Activated T-helper 1 cell treated with anti-CD3 and anti-CD28 coated beads, Interleukin-12 subunit alpha, Interleukin-12 subunit beta, Interleukin-2, Interleukin-4 antibody, amounts not matched to agents 30 ng/mL and 10 ng/mL and 1 ng/mL, durations not matched to agents 14 hours and 24 hours and 36 hours (primary cell): ENCODE data around the gene ATP8B3. TPM values are rescaled to one million over a fixed set of nuclear protein-coding genes. Genes with fewer than 3 reads are reported as not detected.

Experiments used
- DNase-seq: peaks from one replicate; pipeline ENCODE4 v3.0.0; 2021; ENCODE audit warnings: low spot score
- H3K27ac Mint-ChIP-seq: one replicate; pipeline ENCODE4 v1.8.0; 2021; ENCODE audit warnings: mild to moderate bottlenecking, mixed read lengths
- H3K27me3 Mint-ChIP-seq: one replicate; pipeline ENCODE4 v1.8.0; 2022; ENCODE audit warnings: mild to moderate bottlenecking, moderate library complexity, mixed read lengths; ENCODE audit not compliant: insufficient read depth
- H3K36me3 Mint-ChIP-seq: one replicate; pipeline ENCODE4 v1.8.0; 2021; ENCODE audit warnings: low read depth, mixed read lengths
- H3K4me1 Mint-ChIP-seq: one replicate; pipeline ENCODE4 v1.8.0; 2021; ENCODE audit warnings: low read depth, mixed read lengths
- H3K4me3 Mint-ChIP-seq: one replicate; pipeline ENCODE4 v1.8.0; 2021; ENCODE audit warnings: mild to moderate bottlenecking, moderate library complexity, mixed read lengths
- H3K9me3 Mint-ChIP-seq: one replicate; pipeline ENCODE4 v1.8.0; 2021; ENCODE audit warnings: mixed read lengths
- intact Hi-C: fragments of 100-400 bp; cut with micrococcal nuclease; formaldehyde crosslinking; loops from one replicate; pipeline ENCODE4 v1.15.1; 2024
- total RNA-seq: library from RNA; stranded (reverse); gene quantifications from 2 replicates; pipeline ENCODE4 v1.2.3, GENCODE V29; 2022

The ATP8B3 gene
- total RNA-seq, 1 donor from 2014 or later: 5.0 TPM

GRCh38 chr19:1826557-1827521, 14.8 kb upstream of the ATP8B3 start:
- H3K27ac Mint-ChIP-seq: no peak overlapping the region
- H3K9me3 Mint-ChIP-seq: no peaks in the 10 kb centered on the region
- H3K36me3 Mint-ChIP-seq: peaks cover 7% of the 10 kb centered on the region
- DNase-seq: no peak
- no peaks in the 10 kb centered on the region for H3K4me1 Mint-ChIP-seq
- intact Hi-C loops: loop anchor here (1.0 kb wide), 1 partner anchor 15 kb away; the partner anchor contains the start of gene ATP8B3
- no peaks in the 10 kb centered on the region for H3K27me3 Mint-ChIP-seq
- H3K4me3 Mint-ChIP-seq: no peak overlapping the region

GRCh38 chr19:1825909-1826556, 14.0 kb upstream of the ATP8B3 start:
- H3K27ac Mint-ChIP-seq: no peak overlapping the region

GRCh38 chr19:1824252-1824622, 12.2 kb upstream of the ATP8B3 start:
- no peak overlapping the region for H3K27ac Mint-ChIP-seq
- intact Hi-C loops: no loop called here
- H3K4me3 Mint-ChIP-seq: no peak overlapping the region
- no peaks in the 10 kb centered on the region for H3K27me3 Mint-ChIP-seq
- peaks cover 9% of the 10 kb centered on the region for H3K36me3 Mint-ChIP-seq
- no peaks in the 10 kb centered on the region for H3K9me3 Mint-ChIP-seq
- no peak for DNase-seq
- H3K4me1 Mint-ChIP-seq: no peaks in the 10 kb centered on the region

More at GRCh38 chr19:1825909-1826556, 14.0 kb upstream of the ATP8B3 start:
- no peaks in the 10 kb centered on the region for H3K9me3 Mint-ChIP-seq
- no peak overlapping the region for H3K4me3 Mint-ChIP-seq
- H3K4me1 Mint-ChIP-seq: no peaks in the 10 kb centered on the region
- peaks cover 9% of the 10 kb centered on the region for H3K36me3 Mint-ChIP-seq
- intact Hi-C loops: loop anchor here (1.0 kb wide), 1 partner anchor 14 kb away; the partner anchor contains the start of gene ATP8B3
- no peaks in the 10 kb centered on the region for H3K27me3 Mint-ChIP-seq
- DNase-seq: peak; percentile 65

- Mint-ChIP-seq H3K27ac (no peak overlapping the region), H3K4me1 (no peaks in the 10 kb centered on the region), H3K9me3 (no peaks in the 10 kb centered on the region), H3K4me3 (no peak overlapping the region), H3K36me3 (peaks cover 9% of the 10 kb centered on the region), H3K27me3 (no peaks in the 10 kb centered on the region)
- no peak for DNase-seq
- intact Hi-C loops: no loop called here
These were observed 11.6 kb upstream of the ATP8B3 start for GRCh38 chr19:1823539-1824251.

- Mint-ChIP-seq H3K4me1 (no peaks in the 10 kb centered on the region), H3K27me3 (no peaks in the 10 kb centered on the region), H3K27ac (no peak overlapping the region), H3K9me3 (no peaks in the 10 kb centered on the region), H3K4me3 (no peak overlapping the region), H3K36me3 (peaks cover 11% of the 10 kb centered on the region)
- intact Hi-C loops: no loop called here
- DNase-seq: no peak
These were observed 10.9 kb upstream of the ATP8B3 start for GRCh38 chr19:1823020-1823419.

- Mint-ChIP-seq H3K27ac (no peak overlapping the region), H3K4me1 (no peaks in the 10 kb centered on the region), H3K27me3 (no peaks in the 10 kb centered on the region), H3K36me3 (peaks cover 12% of the 10 kb centered on the region), H3K4me3 (no peak overlapping the region), H3K9me3 (no peaks in the 10 kb centered on the region)
- intact Hi-C loops: no loop called here
- no peak for DNase-seq
These were observed 10.1 kb upstream of the ATP8B3 start for GRCh38 chr19:1822210-1822609.

- Mint-ChIP-seq H3K4me1 (no peaks in the 10 kb centered on the region), H3K27me3 (no peaks in the 10 kb centered on the region), H3K4me3 (no peak overlapping the region), H3K9me3 (no peaks in the 10 kb centered on the region), H3K27ac (no peak overlapping the region), H3K36me3 (peaks cover 11% of the 10 kb centered on the region)
- DNase-seq: no peak
- intact Hi-C loops: no loop called here
These were observed 7.5 kb upstream of the ATP8B3 start for GRCh38 chr19:1819341-1820255.

GRCh38 chr19:1818549-1819195, 6.6 kb upstream of the ATP8B3 start:
- intact Hi-C loops: no loop called here
- no peaks in the 10 kb centered on the region for H3K27me3 Mint-ChIP-seq
- H3K4me3 Mint-ChIP-seq: no peak overlapping the region
- no peak for DNase-seq
- H3K27ac Mint-ChIP-seq: no peak overlapping the region
- H3K4me1 Mint-ChIP-seq: no peaks in the 10 kb centered on the region
- H3K36me3 Mint-ChIP-seq: peaks cover 11% of the 10 kb centered on the region
- H3K9me3 Mint-ChIP-seq: no peaks in the 10 kb centered on the region

GRCh38 chr19:1817553-1818179, 5.6 kb upstream of the ATP8B3 start:
- Mint-ChIP-seq H3K27me3 (no peaks in the 10 kb centered on the region), H3K36me3 (peaks cover 11% of the 10 kb centered on the region), H3K27ac (no peak overlapping the region), H3K9me3 (no peaks in the 10 kb centered on the region), H3K4me1 (peaks cover 6% of the 10 kb centered on the region), H3K4me3 (no peak overlapping the region)
- intact Hi-C loops: no loop called here
- no peak for DNase-seq

- no peak for DNase-seq
- Mint-ChIP-seq H3K4me1 (peaks cover 10% of the 10 kb centered on the region), H3K36me3 (peaks cover 11% of the 10 kb centered on the region), H3K4me3 (no peak overlapping the region), H3K27ac (no peak overlapping the region), H3K9me3 (no peaks in the 10 kb centered on the region), H3K27me3 (no peaks in the 10 kb centered on the region)
- intact Hi-C loops: no loop called here
These were observed 4.6 kb upstream of the ATP8B3 start for GRCh38 chr19:1816530-1817298.
